SJSA1 (cell line): ENCODE results near the gene COL23A1. TPM values are rescaled to one million over a fixed set of nuclear protein-coding genes. Genes with fewer than 3 reads are reported as not detected.

Experiments
- DNase-seq, 2 experiments: peaks; one replicate each; pipeline ENCODE4 v3.0.0-alpha.2; 2015 to 2020; ENCODE audit warnings: low spot score in 2 of 2, low read depth in 1 of 2
- H3K27ac ChIP-seq: fragments of 250-450 bp; sonication (Bioruptor Pico); 2 replicates; pipeline ENCODE4 v1.5.1; 2020; ENCODE audit warnings: mild to moderate bottlenecking, moderate library complexity
- H3K27me3 ChIP-seq: fragments of 250-450 bp; sonication (Bioruptor Pico); replicated peaks from 2 replicates; pipeline ENCODE4 v1.5.1; 2020; ENCODE audit warnings: mild to moderate bottlenecking, moderate library complexity
- H3K36me3 ChIP-seq: fragments of 250-450 bp; sonication (Bioruptor Pico); 2 replicates; pipeline ENCODE4 v1.5.1; 2020; ENCODE audit warnings: mild to moderate bottlenecking
- H3K4me1 ChIP-seq: fragments of 250-450 bp; sonication (Bioruptor Pico); replicated peaks from 2 replicates; pipeline ENCODE4 v1.6.1; 2021; ENCODE audit warnings: mild to moderate bottlenecking
- H3K4me3 ChIP-seq: fragments of 250-450 bp; sonication (Bioruptor Pico); 2 replicates; pipeline ENCODE4 v1.5.1; 2020; ENCODE audit warnings: mild to moderate bottlenecking
- H3K9me3 ChIP-seq: fragments of 250-450 bp; sonication (Bioruptor Pico); replicated peaks from 2 replicates; pipeline ENCODE4 v1.5.1; 2020; ENCODE audit warnings: mild to moderate bottlenecking
- total RNA-seq: library from RNA; depleted of rRNA; stranded (reverse); fragments of >200 nt; shearing (Covaris generic); gene quantifications from 2 replicates; pipeline ENCODE4 v1.2.3, GENCODE V29; 2014

Gene COL23A1
- total RNA-seq, 1 experiment from 2014 or later: not detected

DNA sequence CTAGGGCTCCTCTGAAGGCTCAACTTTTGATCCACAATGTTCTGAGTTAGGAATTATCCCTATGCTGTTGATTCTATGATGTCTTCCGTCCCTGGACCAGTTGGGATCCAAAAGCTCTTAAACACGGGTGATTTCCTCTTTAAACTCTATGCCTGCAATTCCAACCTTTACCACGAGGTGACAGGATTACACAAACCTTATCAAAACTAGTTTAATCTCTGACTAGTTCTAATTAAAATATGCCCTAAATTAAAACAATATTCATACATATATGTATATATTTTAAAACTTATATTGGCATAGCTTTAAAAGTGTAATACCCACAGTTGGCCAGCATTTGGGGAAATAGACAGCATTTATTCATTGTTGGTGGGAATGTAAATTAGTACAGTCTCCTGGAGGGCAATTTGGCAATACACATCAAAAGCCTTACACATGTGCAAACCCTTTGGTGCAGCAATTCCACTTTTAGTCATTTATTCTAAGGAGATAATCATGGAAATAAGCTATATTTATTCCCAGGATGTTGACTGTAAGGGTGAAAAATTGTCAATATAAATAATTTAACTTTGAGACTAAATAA is 306.0 kb downstream of the COL23A1 start:
- Histone ChIP-seq H3K36me3 (no peaks in the 10 kb centered on the region), H3K27me3 (no peaks in the 10 kb centered on the region), H3K9me3 (peaks cover 57% of the 10 kb centered on the region), H3K4me3 (no peak overlapping the region), H3K4me1 (no peaks in the 10 kb centered on the region; the same call in 1 of the 2 replicates), H3K27ac (no peak overlapping the region)
- DNase-seq: no peak

DNA sequence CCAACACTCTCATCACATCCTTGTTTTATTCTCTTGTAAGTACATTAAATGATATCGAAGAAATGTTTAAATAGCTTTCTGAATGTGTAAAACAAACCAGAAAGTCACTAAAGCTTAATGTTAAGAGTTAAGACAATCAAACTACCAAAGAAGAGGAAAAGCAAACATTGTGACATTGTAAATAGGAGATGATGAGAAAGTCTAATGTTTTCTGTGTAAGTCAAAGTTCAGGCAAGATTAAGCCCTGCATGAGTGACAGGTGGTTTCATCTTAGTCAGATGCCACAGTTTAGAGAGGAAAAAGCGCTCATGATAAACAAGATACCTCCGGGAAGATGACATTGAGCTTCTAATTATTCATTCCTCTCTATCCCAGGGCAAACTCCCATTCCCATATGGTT is 306.7 kb downstream of the COL23A1 start:
- H3K4me1 ChIP-seq: no peaks in the 10 kb centered on the region; the same call in 1 of the 2 replicates
- H3K4me3 ChIP-seq: no peak overlapping the region
- no peaks in the 10 kb centered on the region for H3K36me3 ChIP-seq
- DNase-seq: no peak
- H3K27ac ChIP-seq: no peak overlapping the region
- peaks cover 54% of the 10 kb centered on the region for H3K9me3 ChIP-seq
- no peaks in the 10 kb centered on the region for H3K27me3 ChIP-seq

DNA sequence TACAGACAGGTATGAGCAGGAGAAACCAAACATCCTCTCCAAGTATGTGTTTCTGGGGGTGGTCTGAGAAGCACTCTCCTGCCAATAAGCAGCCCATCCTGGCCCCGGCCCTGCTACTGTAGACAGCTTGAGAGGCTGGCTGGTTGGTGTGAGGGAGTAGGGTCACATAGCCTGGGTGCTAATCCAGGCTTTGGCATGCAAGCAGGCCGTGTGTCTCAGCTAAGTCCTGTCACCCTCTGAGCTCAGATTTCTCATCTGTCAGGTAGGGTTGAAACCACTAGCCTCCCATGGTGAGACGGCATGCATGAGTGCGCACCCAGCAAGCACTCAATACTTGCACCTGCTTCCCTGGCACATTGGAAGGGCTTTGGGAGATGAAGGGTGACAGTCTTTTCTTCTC is 307.8 kb downstream of the COL23A1 start:
- H3K4me3 ChIP-seq: no peak overlapping the region
- H3K9me3 ChIP-seq: peaks cover 46% of the 10 kb centered on the region
- H3K27me3 ChIP-seq: no peaks in the 10 kb centered on the region
- no peak for DNase-seq
- H3K4me1 ChIP-seq: no peaks in the 10 kb centered on the region; the same call in 1 of the 2 replicates
- no peak overlapping the region for H3K27ac ChIP-seq
- no peaks in the 10 kb centered on the region for H3K36me3 ChIP-seq

DNA sequence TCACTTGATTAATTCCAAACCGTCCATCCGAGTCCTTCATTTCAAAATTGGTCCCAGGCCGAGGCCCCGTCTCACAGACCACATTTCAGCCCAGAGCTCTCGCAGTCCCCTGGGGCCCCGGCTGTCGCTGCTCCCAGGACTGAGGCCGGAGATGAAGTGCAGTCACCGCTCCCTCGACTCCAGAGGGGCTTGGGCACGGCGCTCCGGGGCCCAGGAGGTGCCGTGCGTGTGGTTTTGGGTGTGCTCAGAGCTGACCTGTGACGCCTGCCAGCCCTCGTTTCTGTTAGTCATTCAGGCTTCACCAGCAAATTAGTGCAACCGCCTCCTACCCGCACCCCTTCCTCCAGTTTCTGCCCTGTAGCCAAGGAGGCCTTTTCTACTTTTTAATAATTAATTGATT is 308.9 kb downstream of the COL23A1 start:
- H3K27me3 ChIP-seq: no peaks in the 10 kb centered on the region
- H3K36me3 ChIP-seq: no peaks in the 10 kb centered on the region
- no peak for DNase-seq
- H3K4me3 ChIP-seq: no peak overlapping the region
- peaks cover 41% of the 10 kb centered on the region for H3K9me3 ChIP-seq
- H3K4me1 ChIP-seq: no peaks in the 10 kb centered on the region; the same call in 1 of the 2 replicates
- H3K27ac ChIP-seq: no peak overlapping the region

DNA sequence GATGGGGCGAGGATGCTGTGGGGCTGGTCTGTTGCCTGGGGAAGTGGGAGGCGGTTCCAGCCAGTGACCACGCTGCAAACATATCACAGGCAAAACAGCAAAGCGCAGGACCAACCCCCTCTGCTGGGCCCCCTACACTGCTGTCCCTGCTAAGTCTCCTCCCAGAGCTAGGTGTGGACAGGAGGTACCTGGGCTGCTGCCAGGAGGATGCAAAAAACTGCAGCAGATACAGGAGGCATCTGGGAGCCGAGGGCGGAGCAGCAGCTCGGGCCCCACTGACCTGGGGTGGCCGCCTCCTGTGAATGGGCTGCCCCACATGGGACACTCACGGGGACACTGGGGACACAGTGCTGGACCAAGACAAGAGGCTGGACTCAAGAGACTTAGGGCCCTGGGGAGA is 309.6 kb downstream of the COL23A1 start:
- Histone ChIP-seq H3K27me3 (no peaks in the 10 kb centered on the region), H3K27ac (no peak overlapping the region), H3K36me3 (no peaks in the 10 kb centered on the region), H3K4me3 (no peak overlapping the region), H3K9me3 (peaks cover 41% of the 10 kb centered on the region), H3K4me1 (no peaks in the 10 kb centered on the region; the same call in 1 of the 2 replicates)
- DNase-seq: no peak

DNA sequence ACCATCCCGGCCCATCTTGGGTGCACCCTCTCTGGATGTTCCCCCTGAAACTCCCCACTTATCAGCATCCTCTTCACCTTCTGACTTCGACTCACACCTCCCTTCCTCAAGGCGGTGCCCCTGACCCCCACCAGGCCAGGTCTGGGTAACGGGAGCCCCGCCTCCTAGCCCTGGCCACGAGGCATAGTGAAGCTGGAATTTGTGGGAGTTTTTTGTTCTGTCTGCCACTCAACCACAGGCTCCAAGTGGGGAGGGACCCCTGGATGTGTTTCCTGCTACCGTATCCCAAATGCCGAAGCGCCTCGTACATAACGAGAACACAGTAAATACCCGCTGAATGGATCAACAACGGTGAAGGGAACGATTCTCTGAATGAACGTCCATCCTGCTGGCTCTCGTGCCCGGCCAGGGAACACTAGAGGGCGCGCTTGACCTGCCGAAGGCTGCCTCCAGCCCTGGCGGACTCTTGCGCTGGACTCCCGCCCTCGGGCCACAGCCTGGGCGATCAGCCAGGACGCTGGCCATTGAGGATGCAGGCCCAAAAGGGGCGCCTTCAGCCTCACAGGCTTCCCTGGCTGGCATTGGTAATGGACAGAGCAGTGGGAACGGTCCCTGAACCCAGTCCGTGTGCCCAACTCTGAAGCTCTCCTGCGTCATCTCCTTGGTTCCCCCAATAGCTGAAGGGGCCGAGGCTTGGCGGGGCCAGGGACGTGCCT is 310.3 kb downstream of the COL23A1 start:
- no peaks in the 10 kb centered on the region for H3K36me3 ChIP-seq
- H3K27me3 ChIP-seq: no peaks in the 10 kb centered on the region
- H3K4me1 ChIP-seq: no peaks in the 10 kb centered on the region; the same call in 1 of the 2 replicates
- H3K9me3 ChIP-seq: peaks cover 42% of the 10 kb centered on the region
- peak; percentile 16 to 68 for DNase-seq
- no peak overlapping the region for H3K27ac ChIP-seq
- H3K4me3 ChIP-seq: no peak overlapping the region

DNA sequence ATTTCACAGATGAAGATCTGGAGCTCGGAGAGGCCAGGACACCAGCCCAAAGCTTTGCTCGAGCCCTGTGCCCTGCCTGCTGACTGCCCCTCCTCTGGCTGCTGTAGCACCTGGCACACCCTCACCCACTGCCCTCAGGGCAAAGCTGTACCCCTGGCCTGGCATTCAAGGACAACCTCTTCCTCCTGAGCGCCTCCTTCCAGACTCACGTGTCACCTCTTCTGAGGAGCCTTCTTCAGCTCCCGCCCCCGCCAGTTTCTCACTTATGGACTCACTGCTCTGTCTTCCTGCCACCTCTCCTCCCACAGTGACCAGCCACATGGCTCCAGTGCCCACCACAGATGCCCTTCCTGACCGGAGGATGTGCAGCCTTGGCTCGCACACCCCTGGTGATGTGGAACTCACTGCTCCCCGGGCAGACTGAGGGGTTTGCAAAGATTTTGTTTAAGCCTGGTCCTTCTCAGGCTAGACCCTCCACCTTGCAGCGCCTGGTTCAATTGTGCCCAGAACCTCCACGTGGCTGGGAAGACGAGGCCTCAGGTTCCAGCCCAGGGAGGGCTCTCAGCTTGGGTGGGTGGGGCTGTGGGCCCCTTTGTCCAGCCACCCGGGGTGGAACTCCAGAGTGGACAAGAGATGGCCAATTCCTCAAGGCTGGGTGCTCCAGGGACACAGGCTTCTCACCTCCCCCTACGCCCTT is 311.0 kb downstream of the COL23A1 start:
- Histone ChIP-seq H3K27ac (no peak overlapping the region), H3K27me3 (no peaks in the 10 kb centered on the region), H3K36me3 (no peaks in the 10 kb centered on the region), H3K4me3 (no peak overlapping the region), H3K9me3 (peaks cover 41% of the 10 kb centered on the region), H3K4me1 (no peaks in the 10 kb centered on the region; the same call in 1 of the 2 replicates)
- no peak for DNase-seq

DNA sequence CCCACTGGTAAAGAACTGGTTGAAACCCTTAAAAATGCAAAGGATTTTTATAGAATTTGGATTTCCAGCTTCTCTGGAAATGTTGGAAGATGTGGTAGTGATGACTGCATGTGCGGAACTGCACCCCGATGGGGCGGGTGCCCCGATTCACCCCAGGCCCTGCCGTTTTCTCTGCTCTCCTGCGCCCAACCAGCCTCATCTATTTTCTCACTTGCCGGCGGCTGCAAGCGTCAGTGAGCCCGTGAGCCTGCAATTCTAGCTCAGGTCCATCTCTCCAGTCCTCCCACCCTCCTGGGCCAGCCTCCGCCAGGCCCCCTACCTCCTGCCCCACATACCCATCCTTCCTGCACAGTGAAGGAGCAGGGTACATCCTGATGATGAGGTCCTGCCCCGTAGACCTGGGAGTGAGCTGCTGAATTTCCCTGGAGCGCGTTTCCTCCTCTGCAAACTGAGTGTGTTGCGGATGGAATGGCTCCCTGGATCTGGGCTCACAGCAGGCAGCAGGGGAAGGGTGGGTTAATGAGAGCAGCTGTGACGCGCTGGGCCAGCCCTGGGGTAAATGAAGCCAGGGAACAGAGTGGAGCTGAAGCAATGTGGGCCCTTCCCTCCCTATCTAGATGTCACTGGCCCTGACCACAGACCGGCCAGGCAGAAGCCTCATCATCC is 311.7 kb downstream of the COL23A1 start:
- DNase-seq: no peak
- no peaks in the 10 kb centered on the region for H3K27me3 ChIP-seq
- H3K36me3 ChIP-seq: no peaks in the 10 kb centered on the region
- no peaks in the 10 kb centered on the region; the same call in 1 of the 2 replicates for H3K4me1 ChIP-seq
- H3K9me3 ChIP-seq: peaks cover 41% of the 10 kb centered on the region
- H3K4me3 ChIP-seq: no peak overlapping the region
- H3K27ac ChIP-seq: no peak overlapping the region

DNA sequence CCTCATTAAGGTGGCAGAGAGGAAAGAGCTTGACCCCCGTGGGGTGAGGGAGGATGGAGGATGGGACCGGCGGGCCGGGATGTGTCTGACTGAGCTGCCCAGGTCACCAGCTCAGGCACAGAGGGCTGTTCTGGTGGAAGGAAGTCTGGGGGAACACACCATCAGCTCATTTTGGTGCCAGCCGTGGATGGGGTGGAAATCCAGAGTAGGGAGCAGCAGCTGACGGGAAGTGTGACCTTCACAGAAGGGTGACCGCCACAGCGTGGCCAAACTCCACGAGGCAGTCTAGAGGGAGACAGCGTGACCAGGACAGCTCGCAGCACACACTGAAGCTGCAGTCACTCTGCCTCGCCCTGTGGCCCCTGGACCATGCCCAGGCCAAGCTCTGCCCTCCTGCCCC is 312.3 kb downstream of the COL23A1 start:
- DNase-seq: no peak
- H3K27me3 ChIP-seq: no peaks in the 10 kb centered on the region
- no peaks in the 10 kb centered on the region for H3K36me3 ChIP-seq
- H3K9me3 ChIP-seq: peaks cover 40% of the 10 kb centered on the region
- H3K27ac ChIP-seq: no peak overlapping the region
- H3K4me3 ChIP-seq: no peak overlapping the region
- H3K4me1 ChIP-seq: no peaks in the 10 kb centered on the region; the same call in 1 of the 2 replicates

DNA sequence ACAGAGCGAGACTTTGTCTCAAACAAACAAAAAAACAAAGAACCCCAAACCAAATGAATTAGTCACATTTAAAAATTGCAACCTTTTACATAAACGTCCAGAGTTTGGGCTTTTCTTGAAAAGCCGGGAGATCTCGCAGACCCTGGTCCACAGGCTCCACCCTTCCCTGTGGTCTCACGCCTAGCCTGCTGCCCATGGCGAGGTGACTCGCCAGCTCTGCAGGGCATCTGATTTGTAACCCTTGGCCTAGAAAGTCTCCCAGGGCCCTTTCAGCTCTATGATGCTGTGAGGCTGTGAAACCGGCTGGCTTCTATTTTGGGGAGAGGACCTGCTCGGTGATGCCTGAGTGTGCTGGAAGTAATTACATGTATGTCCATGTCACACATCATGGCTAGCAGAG is 312.8 kb downstream of the COL23A1 start:
- no peak overlapping the region for H3K4me3 ChIP-seq
- no peak for DNase-seq
- no peaks in the 10 kb centered on the region; the same call in 1 of the 2 replicates for H3K4me1 ChIP-seq

DNA sequence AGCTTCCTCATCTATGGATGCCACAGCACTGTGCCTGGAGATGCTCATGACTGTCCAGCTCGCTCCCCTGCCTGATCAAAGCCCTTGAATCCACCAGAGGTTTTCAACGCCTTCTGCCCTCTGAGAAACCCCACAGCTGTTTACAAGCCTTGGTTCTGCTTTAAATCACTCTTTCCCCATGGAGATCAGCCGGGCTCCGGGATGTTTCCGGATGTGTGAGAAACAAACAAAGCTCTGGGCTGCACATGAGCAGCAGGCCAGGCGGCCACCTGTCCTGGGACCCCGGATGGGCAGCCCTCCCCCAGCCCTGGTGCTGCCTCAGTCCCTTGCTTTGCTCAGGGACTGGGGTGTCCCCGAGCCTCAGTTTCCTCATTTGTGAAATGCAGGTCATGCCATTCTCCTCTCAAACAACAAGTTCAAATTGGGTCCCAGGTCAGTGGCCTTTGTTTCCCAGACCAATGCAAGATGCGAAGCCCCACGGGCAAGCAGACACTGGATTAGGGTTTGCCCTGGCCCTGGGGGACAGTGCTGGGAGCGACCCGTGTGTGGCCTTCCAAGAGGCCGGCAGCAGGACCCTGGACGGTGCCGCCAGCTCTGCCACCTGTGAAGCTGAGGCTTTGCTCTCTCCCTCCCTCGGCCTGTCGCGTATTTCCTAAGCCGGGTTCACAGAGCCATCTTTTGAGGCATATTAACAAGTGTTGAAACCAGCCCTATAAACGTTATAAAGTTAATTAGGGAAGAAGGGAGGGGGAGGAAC is 315.2 kb downstream of the COL23A1 start:
- peaks cover 37% of the 10 kb centered on the region for H3K9me3 ChIP-seq
- H3K4me1 ChIP-seq: no peaks in the 10 kb centered on the region; the same call in 1 of the 2 replicates
- no peak overlapping the region for H3K4me3 ChIP-seq
- no peak overlapping the region for H3K27ac ChIP-seq
- DNase-seq: no peak
- no peaks in the 10 kb centered on the region for H3K36me3 ChIP-seq
- no peaks in the 10 kb centered on the region for H3K27me3 ChIP-seq

More for the DNA sequence above, 312.8 kb downstream of the COL23A1 start:
- peaks cover 43% of the 10 kb centered on the region for H3K9me3 ChIP-seq
- H3K36me3 ChIP-seq: no peaks in the 10 kb centered on the region
- no peak overlapping the region for H3K27ac ChIP-seq
- H3K27me3 ChIP-seq: no peaks in the 10 kb centered on the region

DNA sequence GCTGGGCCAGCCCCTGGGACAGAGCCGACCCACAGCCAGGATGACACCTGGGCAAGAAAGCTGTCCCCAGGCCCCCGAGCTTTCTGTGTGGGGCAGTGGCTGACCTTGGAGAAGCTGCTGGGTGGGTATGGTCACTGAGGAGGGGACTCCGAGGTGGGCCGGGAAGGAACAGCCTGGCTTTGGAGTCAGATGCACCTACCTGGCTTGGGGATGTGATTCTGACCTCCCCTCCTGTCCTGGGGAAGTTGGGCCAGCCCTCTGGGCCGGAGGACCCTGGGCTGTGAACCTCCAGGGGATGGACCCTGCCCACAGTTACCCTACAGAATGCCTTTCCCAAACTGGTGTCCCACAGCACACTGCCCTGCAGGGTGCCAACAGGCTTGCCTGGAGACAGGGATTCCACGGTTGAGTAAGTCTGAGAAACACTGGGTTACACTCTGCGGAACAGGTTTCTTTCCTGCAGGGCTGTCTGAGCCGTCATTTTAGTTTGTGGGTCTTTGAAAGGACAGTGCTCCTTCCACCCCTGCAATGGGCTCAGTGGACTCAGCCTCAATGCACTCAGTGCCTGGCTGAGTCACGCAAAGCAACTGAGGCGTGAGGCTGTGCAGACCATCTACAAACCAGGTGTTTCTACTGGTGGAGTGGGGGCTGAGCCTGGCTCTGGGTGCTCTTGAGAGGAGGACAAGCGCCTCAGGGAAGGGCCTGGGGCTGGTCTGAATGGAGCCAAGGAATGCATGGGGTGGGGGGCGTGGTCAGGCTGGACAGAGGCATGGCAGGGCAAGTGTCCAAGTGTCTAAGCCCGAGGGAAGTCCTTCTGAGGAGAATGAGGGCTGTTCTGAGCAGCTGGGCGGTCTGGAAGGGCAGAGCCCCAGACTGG is 316.3 kb downstream of the COL23A1 start:
- no peak overlapping the region for H3K27ac ChIP-seq

More for the DNA sequence above, 316.3 kb downstream of the COL23A1 start:
- Histone ChIP-seq H3K27me3 (no peaks in the 10 kb centered on the region), H3K4me1 (no peaks in the 10 kb centered on the region), H3K9me3 (peaks cover 32% of the 10 kb centered on the region), H3K4me3 (no peak overlapping the region), H3K36me3 (no peaks in the 10 kb centered on the region)
- DNase-seq: no peak
